ENCODE measurements around the gene FXYD4. TPM values are rescaled to one million over a fixed set of nuclear protein-coding genes. Genes with fewer than 3 reads are reported as not detected.

Gene FXYD4
- total and polyA plus RNA-seq, 7 donors = not detected

- TF ChIP-seq EP300 (IDR thresholded peaks at IDR 0.05) (no peak), CTCF (IDR thresholded peaks at IDR 0.05) (no peak)
- no peak for DNase-seq
- Histone ChIP-seq H3K27me3 (peaks cover 0 to 20% (median 0%) of the 10 kb centered on the region in 3 donors), H3K36me3 (no peaks in the 10 kb centered on the region), H3K4me1 (no peaks in the 10 kb centered on the region), H3K9me3 (no peaks in the 10 kb centered on the region), H3K27ac (no peak overlapping the region), H3K4me3 (no peak overlapping the region)
- 68 to 81% methylated on average over 9 of the region's 9 CpGs for whole genome bisulfite sequencing, 2 donors
- intact Hi-C loops (cut with DNase I) = no loop called here
Measured at GRCh38 chr10:43340619-43341018, 30.8 kb upstream of the FXYD4 start.

GRCh38 chr10:43341450-43341849, 30.0 kb upstream of the FXYD4 start:
- Histone ChIP-seq H3K4me1 (no peaks in the 10 kb centered on the region), H3K4me3 (no peak overlapping the region), H3K9me3 (no peaks in the 10 kb centered on the region), H3K27ac (no peak overlapping the region), H3K36me3 (no peaks in the 10 kb centered on the region), H3K27me3 (peaks cover 0 to 20% (median 0%) of the 10 kb centered on the region in 3 donors)
- intact Hi-C loops (cut with DNase I) = no loop called here
- no peak for DNase-seq
- WGBS, 2 donors = 85% methylated on average over 7 of the region's 7 CpGs
- TF ChIP-seq POLR2AphosphoS5 (IDR thresholded peaks at IDR 0.05) = no peak
- TF ChIP-seq EP300 (IDR thresholded peaks at IDR 0.05) = no peak
- no peak for TF ChIP-seq POLR2A (IDR thresholded peaks at IDR 0.05)

DNA sequence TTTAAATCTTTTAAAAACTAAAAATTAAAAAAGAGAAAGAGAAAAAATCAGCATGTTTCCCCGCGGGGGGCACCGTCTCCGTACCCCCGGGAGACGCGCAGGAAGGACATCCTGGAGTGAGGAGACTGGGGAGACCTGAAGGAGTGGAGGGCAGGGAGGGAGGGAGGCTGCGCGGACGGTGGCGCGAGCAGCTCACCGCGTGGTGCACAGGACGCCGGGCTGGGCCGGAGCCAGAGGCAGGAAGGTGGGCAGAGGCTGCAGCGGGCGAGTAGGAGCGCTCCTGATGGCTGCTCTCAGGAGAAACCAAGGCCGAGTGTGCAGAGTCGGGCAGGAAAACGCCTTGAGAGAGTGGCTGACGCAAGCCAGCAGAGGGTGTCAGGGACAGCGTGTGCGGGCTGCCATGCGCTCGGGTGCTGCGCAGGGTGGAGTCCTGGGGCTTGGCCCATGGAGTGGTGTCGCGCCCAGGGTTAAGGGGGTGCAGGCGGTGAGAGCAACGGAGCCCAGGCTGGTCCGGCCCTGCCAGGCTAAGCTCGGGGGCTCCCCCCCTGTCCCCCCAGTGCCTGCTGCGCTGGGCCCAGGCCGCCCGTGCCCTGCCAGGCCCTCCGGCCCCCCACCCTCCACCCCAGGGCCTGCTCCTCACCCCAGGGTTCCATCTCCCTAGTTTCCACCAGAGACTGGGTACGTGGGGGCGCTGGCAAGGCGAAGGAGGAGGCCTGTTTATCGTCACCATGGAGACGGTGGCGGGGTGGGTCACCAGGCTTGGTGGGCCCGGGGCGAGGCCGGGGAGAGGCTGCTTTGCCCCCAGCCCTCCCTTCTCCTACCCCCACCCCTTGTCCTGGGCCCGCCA, 28.9 kb upstream of the FXYD4 start:
- Histone ChIP-seq H3K27ac (no peak overlapping the region), H3K4me3 (no peak overlapping the region), H3K4me1 (no peaks in the 10 kb centered on the region), H3K36me3 (no peaks in the 10 kb centered on the region), H3K9me3 (no peaks in the 10 kb centered on the region), H3K27me3 (peaks cover 0 to 20% (median 0%) of the 10 kb centered on the region in 3 donors)
- DNase-seq = no peak
- no peak for TF ChIP-seq EP300 (IDR thresholded peaks at IDR 0.05)
- TF ChIP-seq POLR2A (IDR thresholded peaks at IDR 0.05) = no peak
- no peak for TF ChIP-seq CTCF (IDR thresholded peaks at IDR 0.05)
- no peak for TF ChIP-seq POLR2AphosphoS5 (IDR thresholded peaks at IDR 0.05)
- intact Hi-C loops (cut with DNase I) = no loop called here
- WGBS, 2 donors = 93 to 94% methylated on average over 49 of the region's 49 CpGs

DNA sequence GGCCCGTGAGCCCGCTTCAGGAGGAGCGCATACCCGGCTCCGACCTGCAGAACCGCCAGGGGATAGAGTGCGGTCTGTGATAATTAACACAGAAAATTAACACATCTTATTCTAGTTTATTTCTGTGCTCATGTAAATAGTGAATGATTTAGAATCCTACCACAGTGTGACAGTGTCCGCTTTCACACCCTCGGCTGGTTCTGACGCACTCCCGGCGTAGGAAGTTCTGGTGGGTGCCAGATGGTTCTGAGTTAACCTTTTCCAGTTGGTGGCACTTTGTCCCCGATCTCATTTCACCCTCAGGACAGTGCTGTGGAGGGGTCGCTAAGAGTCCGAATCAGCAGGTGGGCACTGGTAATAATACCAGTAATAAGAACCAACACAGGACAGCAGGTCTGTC, 28.3 kb upstream of the FXYD4 start:
- WGBS, 2 donors = 96 to 97% methylated on average over 15 of the region's 15 CpGs
- intact Hi-C loops (cut with DNase I) = no loop called here

More for the DNA sequence above, 28.3 kb upstream of the FXYD4 start:
- no peak for DNase-seq
- Histone ChIP-seq H3K4me1 (no peaks in the 10 kb centered on the region), H3K36me3 (no peaks in the 10 kb centered on the region), H3K9me3 (no peaks in the 10 kb centered on the region), H3K27me3 (peaks cover 0 to 19% (median 0%) of the 10 kb centered on the region in 3 donors), H3K27ac (no peak overlapping the region), H3K4me3 (no peak overlapping the region)
- TF ChIP-seq POLR2A (IDR thresholded peaks at IDR 0.05) = no peak
- TF ChIP-seq POLR2AphosphoS5 (IDR thresholded peaks at IDR 0.05) = no peak
- no peak for TF ChIP-seq EP300 (IDR thresholded peaks at IDR 0.05)
- TF ChIP-seq CTCF (IDR thresholded peaks at IDR 0.05) = no peak

All from sigmoid colon (tissue), 7 donors.